CD14-positive monocyte (primary cell): ENCODE results near the gene LOX. TPM values are rescaled to one million over a fixed set of nuclear protein-coding genes. Genes with fewer than 3 reads are reported as not detected.

Source experiments
- DNase-seq, 3 donors: peaks; one replicate each; pipeline ENCODE4 v3.0.0-alpha.2; 2011 to 2022
- H2AFZ ChIP-seq: 2 replicates; pipeline ENCODE4 v1.6.0; 2012; ENCODE audit warnings: mild to moderate bottlenecking, low read depth, low read length, inconsistent platforms; ENCODE audit not compliant: insufficient read depth, poor library complexity, severe bottlenecking
- H3K27ac ChIP-seq, 2 donors: 1 replicate in 1 of 2; 2 replicates in 1 of 2; pipeline ENCODE4 v1.5.1; 2012 to 2013; ENCODE audit warnings: low read length in 2 of 2, control low read depth in 1 of 2, inconsistent platforms in 1 of 2, low read depth in 1 of 2, mild to moderate bottlenecking in 1 of 2
- H3K27me3 ChIP-seq, 2 donors: one replicate each; pipeline versions ENCODE4 v1.6.0 to v1.6.1; 2011 to 2013; ENCODE audit warnings: low read length in 2 of 2; ENCODE audit not compliant: control insufficient read depth in 2 of 2, insufficient read depth in 2 of 2
- H3K36me3 ChIP-seq, 2 donors: replicated peaks in 1 of 2; 1 replicate in 1 of 2; 2 replicates in 1 of 2; pipeline versions ENCODE4 v1.5.1 to v1.6.1; 2012 to 2013; ENCODE audit warnings: low read length in 2 of 2, control low read depth in 1 of 2, inconsistent platforms in 1 of 2, mild to moderate bottlenecking in 1 of 2; ENCODE audit not compliant: insufficient read depth in 2 of 2, control insufficient read depth in 1 of 2
- H3K4me1 ChIP-seq, 2 donors: 1 replicate in 1 of 2; 2 replicates in 1 of 2; pipeline versions ENCODE4 v1.5.1 to v1.6.1; 2012 to 2013; ENCODE audit warnings: low read length in 2 of 2, control low read depth in 1 of 2, inconsistent platforms in 1 of 2, mild to moderate bottlenecking in 1 of 2, moderate library complexity in 1 of 2; ENCODE audit not compliant: insufficient read depth in 2 of 2, control insufficient read depth in 1 of 2
- H3K4me2 ChIP-seq: replicated peaks from 2 replicates; pipeline ENCODE3; 2012; ENCODE audit warnings: low read length, moderate library complexity, mild to moderate bottlenecking; ENCODE audit not compliant: poor library complexity, severe bottlenecking; ENCODE audit errors: extremely low read depth
- H3K4me3 ChIP-seq, 3 experiments: fragments of 200-600 bp in 1 of 3; sonication (generic) in 1 of 3; replicated peaks in 1 of 3; 1 replicate in 2 of 3; 2 replicates in 1 of 3; pipeline ENCODE4 v1.5.1; 2011 to 2013; ENCODE audit warnings: low read length in 3 of 3, mild to moderate bottlenecking in 3 of 3, control low read depth in 2 of 3, low read depth in 2 of 3, inconsistent platforms in 1 of 3, moderate library complexity in 1 of 3
- H3K79me2 ChIP-seq: 2 replicates; pipeline ENCODE4 v1.6.0; 2012; ENCODE audit warnings: mild to moderate bottlenecking, control low read depth, inconsistent platforms, low read length, moderate library complexity; ENCODE audit not compliant: insufficient read depth
- H3K9ac ChIP-seq: 2 replicates; pipeline ENCODE4 v1.6.0; 2017; ENCODE audit warnings: low read length, mild to moderate bottlenecking; ENCODE audit not compliant: insufficient read depth, poor library complexity, severe bottlenecking
- H3K9me3 ChIP-seq, 2 donors: replicated peaks in 1 of 2; 1 replicate in 1 of 2; 2 replicates in 1 of 2; pipeline versions ENCODE4 v1.5.1 to v1.6.1; 2012 to 2013; ENCODE audit warnings: low read length in 2 of 2, control low read depth in 1 of 2; ENCODE audit not compliant: control insufficient read depth in 1 of 2, insufficient read depth in 1 of 2
- H4K20me1 ChIP-seq: 2 replicates; pipeline ENCODE4 v1.6.0; 2012; ENCODE audit warnings: mild to moderate bottlenecking, low read length, control low read depth, moderate library complexity; ENCODE audit not compliant: insufficient read depth
- H3K27ac Mint-ChIP-seq, 7 donors: one replicate each; pipeline ENCODE4 v1.8.0; 2020; ENCODE audit warnings: mild to moderate bottlenecking in 7 of 7, mixed read lengths in 7 of 7, moderate library complexity in 6 of 7, inconsistent platforms in 2 of 7
- H3K27me3 Mint-ChIP-seq, 3 donors: one replicate each; pipeline ENCODE4 v1.8.0; 2021 to 2022; ENCODE audit warnings: low read depth in 3 of 3, mild to moderate bottlenecking in 3 of 3, mixed read lengths in 3 of 3, moderate library complexity in 3 of 3, inconsistent platforms in 1 of 3
- H3K36me3 Mint-ChIP-seq, 2 donors: one replicate each; pipeline ENCODE4 v1.8.0; 2020; ENCODE audit warnings: mixed read lengths in 2 of 2, inconsistent platforms in 1 of 2, mild to moderate bottlenecking in 1 of 2
- H3K4me1 Mint-ChIP-seq: one replicate; pipeline ENCODE4 v1.8.0; 2020; ENCODE audit warnings: mild to moderate bottlenecking, mixed read lengths
- H3K4me3 Mint-ChIP-seq, 2 donors: one replicate each; pipeline ENCODE4 v1.8.0; 2020; ENCODE audit warnings: mild to moderate bottlenecking in 2 of 2, mixed read lengths in 2 of 2, moderate library complexity in 1 of 2
- H3K9me3 Mint-ChIP-seq, 7 donors: one replicate each; pipeline ENCODE4 v1.8.0; 2020 to 2022; ENCODE audit warnings: mixed read lengths in 7 of 7, mild to moderate bottlenecking in 6 of 7, moderate library complexity in 6 of 7, inconsistent platforms in 2 of 7
- CTCF ChIP-seq: fragments of 200-600 bp; IDR thresholded peaks from one replicate; pipeline ENCODE4 v1.8.0; 2022; ENCODE audit warnings: antibody characterized with exemption, mild to moderate bottlenecking
- WGBS: methylation state at CpG from one replicate; pipeline ENCODE4 v1.1.5; 2013; ENCODE audit warnings: missing lambda C conversion rate; ENCODE audit not compliant: insufficient coverage; 5-methylcytosine and 5-hydroxymethylcytosine counted together
- intact Hi-C, 2 donors: fragments of 100-400 bp; cut with micrococcal nuclease; formaldehyde crosslinking; loops; one replicate each; pipeline versions ENCODE4 v1.15.0 to v1.15.1; 2023
- polyA plus RNA-seq, 3 donors: library from polyadenylated mRNA; depleted of rRNA in 1 of 3; unstranded in 2 of 3; stranded (reverse) in 1 of 3; fragments of 300-500 nt in 2 of 3; fragments of >200 nt in 1 of 3; fragmentation: Illumina TruSeq in 2 of 3; gene quantifications; 1 replicate in 2 of 3; 2 replicates in 1 of 3; pipeline ENCODE4 v1.2.3, GENCODE V29; 2012 to 2021

The LOX gene
- polyA plus RNA-seq, 3 donors, result not detected

- H3K27me3 ChIP-seq, result no peaks in the 10 kb centered on the region
- no peak overlapping the region for H3K4me3 ChIP-seq
- H3K36me3 Mint-ChIP-seq, result no peaks in the 10 kb centered on the region
- H3K27ac Mint-ChIP-seq, result no peak overlapping the region
- TF ChIP-seq CTCF, result no peak
- no peaks in the 10 kb centered on the region for H4K20me1 ChIP-seq
- no CpG with 5 or more reads among the region's 2 CpGs for WGBS
- no peak overlapping the region for H3K9ac ChIP-seq
- H3K27me3 Mint-ChIP-seq, result peaks cover 0 to 5% (median 1%) of the 10 kb centered on the region in 3 donors
- no peaks in the 10 kb centered on the region for H3K9me3 ChIP-seq
- H3K36me3 ChIP-seq, result no peaks in the 10 kb centered on the region
- intact Hi-C loops, result no loop called here
- H3K79me2 ChIP-seq, result no peaks in the 10 kb centered on the region
- no peak overlapping the region for H3K27ac ChIP-seq
- H3K9me3 Mint-ChIP-seq, result no peaks in the 10 kb centered on the region
- H3K4me1 Mint-ChIP-seq, result no peaks in the 10 kb centered on the region
- H2AFZ ChIP-seq, result no peak overlapping the region
- no peaks in the 10 kb centered on the region for H3K4me1 ChIP-seq
- no peak overlapping the region for H3K4me3 Mint-ChIP-seq
- no peak overlapping the region for H3K4me2 ChIP-seq
- no peak for DNase-seq
These were observed 46.7 kb upstream of the LOX start for GRCh38 chr5:122124766-122125165.

- Mint-ChIP-seq H3K36me3 (no peaks in the 10 kb centered on the region), H3K9me3 (no peaks in the 10 kb centered on the region), H3K4me1 (no peaks in the 10 kb centered on the region), H3K27ac (no peak overlapping the region), H3K27me3 (peaks cover 0 to 2% (median 1%) of the 10 kb centered on the region in 3 donors), H3K4me3 (no peak overlapping the region)
- Histone ChIP-seq H3K9me3 (no peaks in the 10 kb centered on the region), H3K27ac (no peak overlapping the region), H2AFZ (no peak overlapping the region), H3K27me3 (no peaks in the 10 kb centered on the region), H3K4me2 (no peak overlapping the region), H3K4me3 (no peak overlapping the region), H3K36me3 (no peaks in the 10 kb centered on the region), H3K79me2 (no peaks in the 10 kb centered on the region), H4K20me1 (no peaks in the 10 kb centered on the region), H3K4me1 (no peaks in the 10 kb centered on the region), H3K9ac (no peak overlapping the region)
- WGBS, result 88% methylated on average over 10 of the region's 11 CpGs
- no peak for DNase-seq
- intact Hi-C loops, result no loop called here
- TF ChIP-seq CTCF, result no peak
These were observed 43.7 kb upstream of the LOX start for GRCh38 chr5:122121479-122122465.
